Stimulated activated CD8-positive, alpha-beta memory T cell treated with anti-CD3 and anti-CD28 coated beads, Interleukin-12 subunit alpha, Interleukin-12 subunit beta, amount 100 ng/mL, for 24 hours (primary cell): ENCODE results near the gene SBF2.
A peak's percentile ranks its signal among the peaks of the same experiment; 100 is the strongest.
"Not testable (repeated sequence)": the region's sequence is repeated elsewhere in the genome, so short reads cannot be mapped to it uniquely, and the experiment has no call there.

ENCODE experiments used
- DNase-seq: peaks from one replicate; pipeline ENCODE4 v3.0.0-alpha.2; 2020; ENCODE audit errors: extremely low read depth

Gene SBF2

DNA sequence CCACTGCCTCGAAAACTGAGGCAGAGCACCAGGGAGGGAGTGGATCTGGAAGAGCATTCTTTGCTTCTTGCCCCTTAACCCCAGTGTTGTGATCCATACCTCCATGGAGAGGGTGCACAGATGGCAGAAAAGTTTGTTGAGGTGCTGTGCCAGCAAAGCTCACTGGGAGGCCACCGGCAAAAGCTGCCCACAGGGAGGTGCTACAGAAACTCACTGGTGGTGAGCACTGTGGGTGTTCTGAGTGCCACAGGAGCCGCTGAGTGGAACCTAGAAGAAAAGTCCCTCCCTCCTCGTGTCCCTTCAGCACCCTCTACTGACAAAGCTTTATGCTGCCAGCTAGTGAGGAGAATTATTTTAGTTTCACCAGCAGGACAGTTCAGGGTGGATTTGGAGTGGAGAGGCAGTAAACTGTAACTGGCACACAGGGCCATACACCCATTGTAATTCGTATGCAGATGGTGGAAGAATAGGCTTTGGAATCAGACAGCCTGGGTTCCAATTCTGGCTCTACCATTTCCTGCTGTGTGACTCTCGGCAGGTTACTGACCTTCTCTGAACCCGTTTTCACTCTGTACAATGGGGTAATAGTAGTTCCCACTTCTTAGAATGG lies 545.6 kb downstream of the SBF2 start:
- DNase-seq = peak; percentile 27

DNA sequence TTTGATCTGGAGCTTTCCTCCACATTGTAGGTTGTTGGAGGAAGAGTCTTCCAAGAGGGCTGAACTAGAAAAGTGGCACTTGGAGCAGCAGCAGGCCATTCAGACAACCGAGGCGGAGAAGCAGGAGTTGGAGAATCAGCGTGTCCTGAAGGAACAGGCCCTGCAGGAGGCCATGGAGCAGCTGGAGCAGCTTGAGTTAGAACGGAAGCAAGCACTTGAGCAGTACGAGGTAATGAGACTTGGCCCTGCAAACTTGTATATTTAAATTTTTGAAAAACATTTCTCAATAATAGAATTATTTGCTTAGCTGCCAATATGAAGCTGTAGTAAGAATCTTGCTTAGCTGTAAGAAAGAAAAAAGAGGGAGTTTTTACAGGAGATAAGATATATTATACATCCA lies 546.2 kb downstream of the SBF2 start:
- DNase-seq = no peak

DNA sequence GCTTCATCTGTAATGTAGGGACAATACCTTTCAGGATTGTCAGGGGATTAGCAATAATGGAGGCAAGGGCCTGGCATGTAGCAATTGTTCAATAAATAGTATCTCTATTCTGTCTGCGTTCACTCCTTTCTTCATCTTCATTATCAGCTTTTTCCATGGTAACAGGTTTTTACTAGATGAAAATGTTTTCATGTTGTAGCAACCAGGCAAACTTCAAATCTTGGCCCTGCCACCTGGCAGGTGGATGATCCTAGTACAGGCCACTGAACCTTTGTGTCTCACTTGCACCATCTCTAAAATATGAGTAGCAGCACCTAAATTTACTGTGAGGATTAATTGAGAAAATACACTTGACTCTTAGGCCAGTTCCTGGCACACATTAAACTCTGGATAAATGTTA lies 546.8 kb downstream of the SBF2 start:
- no peak for DNase-seq

DNA sequence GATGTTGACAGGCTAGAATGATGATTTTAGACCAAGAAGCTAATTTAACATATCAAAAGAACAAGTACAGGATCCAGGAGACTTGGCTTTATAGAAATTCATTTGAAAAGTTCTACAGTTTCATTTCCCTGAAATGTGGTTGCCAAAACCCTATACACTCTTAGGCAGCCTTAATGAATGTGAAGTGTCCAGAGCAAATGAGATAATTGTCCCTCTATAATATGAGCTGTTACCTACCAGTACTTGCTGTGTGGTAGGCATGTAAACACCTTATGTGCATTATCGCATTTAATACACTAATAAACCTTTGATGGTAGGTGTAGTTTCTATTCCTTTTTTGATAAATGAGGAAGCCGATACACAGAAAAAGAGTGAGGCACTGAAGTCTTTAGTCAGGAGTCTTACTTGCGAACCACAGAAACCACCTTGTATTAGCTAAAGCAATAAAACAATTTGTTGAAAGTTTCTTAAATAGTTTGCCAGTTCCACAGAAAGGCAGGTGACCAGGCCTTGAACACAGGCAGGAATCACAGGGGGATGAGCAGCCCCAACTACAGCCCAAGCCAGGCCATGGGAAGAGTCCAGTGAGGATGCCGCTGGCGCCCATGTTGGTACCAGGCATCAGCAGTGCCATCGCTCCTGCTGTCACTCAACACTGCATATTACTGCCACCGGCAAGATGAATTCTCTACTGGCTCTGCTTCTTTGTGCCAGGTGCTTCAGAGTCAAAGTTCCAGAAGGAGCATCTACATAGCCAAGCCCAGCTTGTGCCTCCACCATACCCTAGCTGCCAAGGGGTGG lies 548.4 kb downstream of the SBF2 start:
- no peak for DNase-seq

DNA sequence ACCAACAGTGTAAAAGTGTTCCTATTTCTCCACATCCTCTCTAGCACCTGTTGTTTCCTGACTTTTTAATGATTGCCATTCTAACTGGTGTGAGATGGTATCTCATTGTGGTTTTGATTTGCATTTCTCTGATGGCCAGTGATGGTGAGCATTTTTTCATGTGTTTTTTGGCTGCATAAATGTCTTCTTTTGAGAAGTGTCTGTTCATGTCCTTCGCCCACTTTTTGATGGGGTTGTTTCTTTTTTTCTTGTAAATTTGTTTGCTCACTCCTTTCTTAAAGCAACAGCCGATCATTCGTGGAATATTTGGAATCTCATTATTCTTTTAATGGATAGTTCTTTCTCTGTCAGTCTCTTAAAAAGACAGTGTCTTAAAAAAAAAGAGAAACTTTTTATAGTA lies 550.5 kb downstream of the SBF2 start:
- DNase-seq = not testable (repeated sequence)

DNA sequence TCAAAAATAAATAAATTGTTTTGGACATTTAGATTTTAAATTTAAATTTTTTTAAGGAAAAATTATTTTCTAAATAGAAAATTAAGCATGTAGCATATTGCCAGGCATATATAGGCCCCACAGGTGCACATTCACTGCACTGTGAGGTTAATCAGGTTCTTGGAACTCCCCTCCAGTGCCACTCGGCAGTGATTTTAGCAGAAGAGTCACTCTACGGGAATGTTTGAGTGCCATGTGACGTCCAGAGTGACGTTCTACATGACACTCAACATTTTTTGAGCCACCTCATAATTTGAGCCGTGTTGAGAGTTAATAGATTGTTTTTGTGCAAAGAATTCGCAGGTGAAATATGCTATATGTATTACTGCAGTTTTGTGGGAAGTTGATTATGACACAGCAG lies 552.8 kb downstream of the SBF2 start:
- no peak for DNase-seq

DNA sequence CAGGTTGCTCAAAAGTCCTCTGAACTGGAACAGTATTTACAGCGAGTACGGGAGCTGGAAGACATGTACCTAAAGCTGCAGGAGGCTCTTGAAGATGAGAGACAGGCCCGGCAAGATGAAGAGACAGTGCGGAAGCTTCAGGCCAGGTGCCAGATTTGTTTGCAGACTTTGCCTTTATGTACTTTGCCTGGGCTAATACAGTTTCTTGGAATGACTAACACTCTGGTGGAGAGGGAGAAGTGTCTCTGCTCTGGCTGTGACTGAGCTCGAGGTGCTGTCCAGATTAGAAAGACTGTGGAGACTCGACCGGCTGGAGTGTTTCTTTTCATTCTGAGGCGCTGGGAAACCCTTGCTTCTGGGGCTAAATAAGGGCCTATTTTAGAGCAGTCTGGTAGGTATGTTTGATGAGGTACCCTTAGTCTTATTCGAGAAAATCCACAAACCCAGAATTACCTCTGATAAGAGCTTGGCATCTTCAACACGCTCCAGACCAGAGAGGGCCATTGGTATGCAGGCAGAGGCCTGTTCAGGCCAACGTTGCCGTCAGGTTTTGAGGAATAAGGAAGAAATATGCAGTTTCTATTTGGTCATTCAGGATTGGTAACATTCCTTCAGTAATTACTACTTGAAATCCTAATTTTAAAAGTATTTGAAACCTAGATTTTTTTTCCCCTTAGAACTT lies 553.7 kb downstream of the SBF2 start:
- DNase-seq = no peak

DNA sequence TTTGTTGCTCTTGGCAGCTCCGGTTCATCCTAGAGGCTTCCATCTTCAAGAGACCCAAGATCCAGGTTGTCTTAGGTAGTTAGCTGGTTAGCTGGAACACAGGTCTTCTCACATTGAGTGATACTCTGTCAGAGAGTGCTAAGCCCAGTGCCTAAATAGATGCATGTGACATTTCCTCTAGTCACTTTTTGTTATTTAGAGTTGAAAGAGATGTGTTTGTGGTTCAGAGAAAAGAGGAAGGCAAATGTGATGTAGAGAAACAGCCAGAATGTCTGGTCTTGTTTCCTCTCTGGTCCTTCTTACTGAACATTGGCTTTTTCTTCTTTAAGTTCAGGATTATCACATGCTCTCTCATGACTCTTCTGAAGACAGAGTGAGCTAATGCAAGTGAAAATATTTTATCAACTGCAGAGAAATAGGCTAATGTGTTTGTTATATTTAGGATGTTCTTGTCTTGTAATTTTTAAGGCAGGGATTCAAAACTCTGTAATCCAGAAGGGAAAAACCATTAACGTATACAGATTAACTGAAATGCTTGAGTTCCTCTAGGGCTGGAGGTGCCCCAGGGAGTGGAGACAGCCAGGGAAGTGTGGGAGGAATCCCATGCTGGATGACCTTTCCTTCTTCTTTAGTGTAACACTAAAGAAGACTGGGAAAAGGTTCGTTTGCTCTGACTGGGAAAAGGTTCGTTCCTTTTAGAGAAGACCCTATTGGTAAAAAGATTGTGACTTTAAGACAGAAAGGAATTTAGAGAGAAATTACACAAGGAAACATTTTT lies 554.7 kb downstream of the SBF2 start:
- DNase-seq = no peak

DNA sequence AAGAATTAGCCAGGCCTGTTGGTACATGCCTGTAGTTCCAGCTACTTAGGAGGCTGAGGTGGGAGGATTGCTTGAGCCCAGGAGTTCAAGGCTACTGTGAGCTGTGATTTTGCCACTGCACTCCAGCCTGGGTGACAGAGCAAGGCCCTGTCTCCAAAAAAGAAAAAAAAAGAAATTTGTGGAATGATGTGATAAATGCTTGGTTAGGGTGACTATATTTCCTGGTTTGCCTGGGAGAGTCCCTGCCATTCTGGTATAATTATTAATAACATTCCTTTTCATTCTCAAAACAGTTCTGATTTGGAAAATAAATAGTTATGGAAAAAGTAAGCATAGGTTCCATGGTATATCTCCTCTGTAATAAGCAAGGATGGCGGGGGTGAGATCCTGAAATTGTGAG lies 555.3 kb downstream of the SBF2 start:
- DNase-seq = no peak

DNA sequence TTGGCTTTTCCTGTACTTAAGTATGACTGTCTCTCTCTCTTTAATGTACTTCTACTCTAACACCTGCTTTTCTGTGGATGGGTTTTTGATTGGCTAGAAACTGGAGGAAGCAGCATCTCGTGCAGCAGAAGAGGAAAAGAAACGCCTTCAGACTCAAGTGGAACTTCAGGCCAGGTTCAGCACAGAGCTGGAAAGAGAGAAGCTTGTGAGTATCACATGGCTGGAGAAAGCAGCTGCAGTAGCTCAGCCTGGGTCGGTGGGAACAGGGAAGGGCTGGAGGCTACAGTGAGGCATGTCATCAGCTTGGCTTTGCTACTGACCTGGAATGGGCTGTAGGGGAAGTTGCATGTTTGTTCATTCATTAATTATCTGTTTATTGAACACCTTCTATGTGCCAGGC lies 555.9 kb downstream of the SBF2 start:
- DNase-seq = no peak

DNA sequence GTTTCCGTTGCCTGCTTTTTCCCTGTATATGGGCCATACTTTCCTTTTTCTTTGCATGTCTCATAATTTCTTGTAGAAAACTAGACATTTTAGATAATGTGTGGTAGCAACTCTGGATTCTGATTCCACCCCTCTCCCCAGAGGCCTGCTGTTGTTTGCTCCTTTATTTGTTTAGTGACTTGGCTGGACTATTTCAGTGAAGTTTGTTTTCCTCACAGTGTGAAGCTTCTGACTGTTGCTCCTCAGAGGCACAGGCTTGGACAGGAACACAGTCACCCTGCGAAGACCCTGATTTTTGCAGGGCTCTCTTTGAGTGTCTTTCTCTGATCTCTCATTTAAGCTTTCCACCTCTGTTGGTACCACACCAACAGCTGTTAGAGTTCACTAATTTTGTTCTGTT lies 557.7 kb downstream of the SBF2 start:
- no peak for DNase-seq

DNA sequence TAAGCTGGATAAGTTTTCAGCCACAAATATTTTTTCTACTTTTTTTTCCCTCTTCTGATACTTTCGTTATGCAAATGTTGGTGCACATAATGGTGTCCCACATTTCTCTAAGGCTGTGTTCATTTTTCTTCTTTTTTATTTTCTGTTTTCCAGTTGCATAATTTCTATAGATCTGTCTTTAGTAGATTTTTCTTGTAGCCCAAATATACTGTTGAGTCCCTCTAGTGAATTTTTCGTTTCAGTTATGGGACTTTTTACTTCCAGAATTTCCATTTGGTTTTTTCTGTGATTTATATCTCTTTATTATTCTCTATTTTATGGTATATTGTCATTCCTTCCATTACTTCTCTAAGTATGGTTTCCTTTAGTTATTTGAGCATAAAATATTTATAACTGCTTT lies 558.1 kb downstream of the SBF2 start:
- no peak for DNase-seq

DNA sequence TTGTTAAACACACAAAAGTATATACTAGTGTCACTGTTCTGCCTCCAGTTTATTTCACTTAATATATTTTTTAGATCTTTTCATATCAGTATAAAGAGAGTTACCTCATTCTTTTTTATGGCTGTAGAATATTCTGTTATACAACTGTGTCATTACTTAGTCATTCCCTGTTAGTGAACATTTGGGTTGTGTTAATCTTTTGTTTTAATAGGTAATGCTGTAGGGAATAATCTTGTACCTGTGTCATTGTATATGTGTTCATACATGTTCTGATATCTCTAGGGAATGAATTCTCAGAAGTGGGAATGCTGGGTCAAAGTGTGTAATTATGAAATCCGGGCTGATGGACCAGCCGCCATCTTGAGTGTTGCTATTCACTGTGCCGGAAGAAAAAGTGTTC lies 558.8 kb downstream of the SBF2 start:
- DNase-seq = no peak

DNA sequence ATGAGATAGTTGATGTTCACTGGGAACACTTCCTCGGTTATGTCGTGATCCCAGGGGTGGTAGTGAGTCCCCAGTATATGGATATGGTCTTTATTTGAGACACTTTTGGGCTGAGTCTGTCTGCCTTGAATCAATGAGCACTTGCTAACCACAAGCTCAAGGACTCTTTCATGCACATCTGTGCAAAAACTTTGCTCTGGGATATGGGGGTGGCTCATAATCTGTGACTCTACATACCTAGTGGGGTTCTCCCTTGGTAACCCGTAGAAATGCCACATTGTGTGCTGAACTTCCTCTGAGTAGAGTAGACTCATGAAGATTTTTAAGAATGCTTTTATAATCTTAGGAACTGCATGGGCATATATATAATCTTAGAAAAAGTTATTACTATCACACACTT lies 560.8 kb downstream of the SBF2 start:
- DNase-seq = no peak

DNA sequence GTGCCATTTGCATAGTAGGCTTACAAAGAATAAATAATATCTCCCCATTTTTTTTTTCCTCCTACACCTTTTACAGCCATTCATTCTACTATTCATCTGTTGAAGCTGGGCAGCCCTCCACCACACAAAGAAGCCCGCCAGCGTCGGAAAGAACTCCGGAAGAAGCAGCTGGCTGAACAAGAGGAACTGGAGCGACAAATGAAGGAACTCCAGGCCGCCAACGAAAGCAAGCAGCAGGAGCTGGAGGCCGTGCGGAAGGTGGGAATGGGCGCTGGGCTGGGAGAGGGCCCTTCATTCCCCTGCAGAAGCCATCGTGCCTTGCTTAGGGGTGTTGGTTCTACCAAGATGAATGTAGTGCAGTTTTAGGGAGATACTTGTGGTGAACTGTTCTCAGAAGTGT lies 561.6 kb downstream of the SBF2 start:
- DNase-seq = no peak

DNA sequence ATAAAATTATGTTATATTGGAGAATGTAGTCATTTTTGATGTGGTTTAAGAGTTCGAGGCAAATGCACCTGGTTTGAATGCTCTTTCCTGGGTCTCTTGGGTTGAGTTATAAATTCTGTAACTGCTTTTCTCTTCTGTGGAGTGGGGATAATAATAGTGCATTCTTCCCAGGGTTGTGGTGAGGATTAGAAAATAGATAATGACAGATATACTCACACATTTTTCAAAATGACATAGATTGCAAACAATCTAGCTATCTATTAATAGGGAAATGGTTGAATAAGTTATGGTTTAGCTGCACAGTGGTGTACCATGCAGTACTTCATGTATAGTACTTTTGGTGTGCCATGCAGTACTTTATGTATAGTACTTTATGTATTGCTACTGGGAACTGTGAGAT lies 562.8 kb downstream of the SBF2 start:
- no peak for DNase-seq
